HL-60 (cell line): ENCODE measurements around the gene PCDHA11.

ENCODE experiments used
- DNase-seq, 2 experiments: peaks; one replicate each; pipeline ENCODE4 v3.0.0-alpha.2; 2010 to 2020; ENCODE audit warnings: low read depth in 1 of 2, low spot score in 1 of 2
- H3K27ac ChIP-seq: fragments of 250-450 bp; sonication (Bioruptor Pico); replicated peaks from 2 replicates; pipeline ENCODE4 v1.5.1; 2020; ENCODE audit warnings: mild to moderate bottlenecking, moderate library complexity
- H3K27me3 ChIP-seq: fragments of 250-450 bp; sonication (Bioruptor Pico); 2 replicates; pipeline ENCODE4 v1.5.1; 2021; ENCODE audit warnings: mild to moderate bottlenecking, moderate library complexity; ENCODE audit not compliant: insufficient read depth, poor library complexity, severe bottlenecking
- H3K4me3 ChIP-seq: replicated peaks from 2 replicates; pipeline ENCODE4 v1.5.1; 2011; ENCODE audit warnings: mild to moderate bottlenecking, control low read depth, low read length; ENCODE audit not compliant: insufficient read depth
- GABPA ChIP-seq: IDR thresholded peaks from 2 replicates; pipeline ENCODE4 v1.6.1; 2012; ENCODE audit warnings: low read depth
- POLR2AphosphoS5 ChIP-seq: IDR thresholded peaks from 2 replicates; pipeline ENCODE4 v1.6.1; 2012; ENCODE audit warnings: low read depth
- SPI1 ChIP-seq: IDR thresholded peaks from 2 replicates; pipeline ENCODE4 v1.6.1; 2012; ENCODE audit warnings: low read depth, mild to moderate bottlenecking, borderline replicate concordance
- TF ChIP-seq, protein P1 (sequence below): IDR thresholded peaks from one replicate; pipeline ENCODE4 v1.5.1; 2011; ENCODE audit warnings: low read length, control low read depth, inconsistent platforms; ENCODE audit not compliant: insufficient read depth
- TF ChIP-seq, protein P2 (sequence below): IDR thresholded peaks from 2 replicates; pipeline ENCODE4 v1.6.1; 2012; ENCODE audit warnings: low read depth; ENCODE audit not compliant: insufficient replicate concordance

PCDHA11 gene

GRCh38 chr5:140883927-140884697 lies 15.4 kb downstream of the PCDHA11 start:
- no peak overlapping the region for H3K4me3 ChIP-seq
- DNase-seq: no peak
- no peak overlapping the region for H3K27ac ChIP-seq
- no peak for TF ChIP-seq POLR2AphosphoS5
- H3K27me3 ChIP-seq: no peaks in the 10 kb centered on the region

GRCh38 chr5:140916325-140916724 lies 47.6 kb downstream of the PCDHA11 start:
- Histone ChIP-seq H3K27me3 (no peaks in the 10 kb centered on the region), H3K4me3 (no peak overlapping the region), H3K27ac (no peak overlapping the region)
- no peak for DNase-seq
- TF ChIP-seq, protein P1, sequence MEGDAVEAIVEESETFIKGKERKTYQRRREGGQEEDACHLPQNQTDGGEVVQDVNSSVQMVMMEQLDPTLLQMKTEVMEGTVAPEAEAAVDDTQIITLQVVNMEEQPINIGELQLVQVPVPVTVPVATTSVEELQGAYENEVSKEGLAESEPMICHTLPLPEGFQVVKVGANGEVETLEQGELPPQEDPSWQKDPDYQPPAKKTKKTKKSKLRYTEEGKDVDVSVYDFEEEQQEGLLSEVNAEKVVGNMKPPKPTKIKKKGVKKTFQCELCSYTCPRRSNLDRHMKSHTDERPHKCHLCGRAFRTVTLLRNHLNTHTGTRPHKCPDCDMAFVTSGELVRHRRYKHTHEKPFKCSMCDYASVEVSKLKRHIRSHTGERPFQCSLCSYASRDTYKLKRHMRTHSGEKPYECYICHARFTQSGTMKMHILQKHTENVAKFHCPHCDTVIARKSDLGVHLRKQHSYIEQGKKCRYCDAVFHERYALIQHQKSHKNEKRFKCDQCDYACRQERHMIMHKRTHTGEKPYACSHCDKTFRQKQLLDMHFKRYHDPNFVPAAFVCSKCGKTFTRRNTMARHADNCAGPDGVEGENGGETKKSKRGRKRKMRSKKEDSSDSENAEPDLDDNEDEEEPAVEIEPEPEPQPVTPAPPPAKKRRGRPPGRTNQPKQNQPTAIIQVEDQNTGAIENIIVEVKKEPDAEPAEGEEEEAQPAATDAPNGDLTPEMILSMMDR: no peak
- no peak for TF ChIP-seq POLR2AphosphoS5
- no peak for TF ChIP-seq GABPA
- TF ChIP-seq, protein P2, sequence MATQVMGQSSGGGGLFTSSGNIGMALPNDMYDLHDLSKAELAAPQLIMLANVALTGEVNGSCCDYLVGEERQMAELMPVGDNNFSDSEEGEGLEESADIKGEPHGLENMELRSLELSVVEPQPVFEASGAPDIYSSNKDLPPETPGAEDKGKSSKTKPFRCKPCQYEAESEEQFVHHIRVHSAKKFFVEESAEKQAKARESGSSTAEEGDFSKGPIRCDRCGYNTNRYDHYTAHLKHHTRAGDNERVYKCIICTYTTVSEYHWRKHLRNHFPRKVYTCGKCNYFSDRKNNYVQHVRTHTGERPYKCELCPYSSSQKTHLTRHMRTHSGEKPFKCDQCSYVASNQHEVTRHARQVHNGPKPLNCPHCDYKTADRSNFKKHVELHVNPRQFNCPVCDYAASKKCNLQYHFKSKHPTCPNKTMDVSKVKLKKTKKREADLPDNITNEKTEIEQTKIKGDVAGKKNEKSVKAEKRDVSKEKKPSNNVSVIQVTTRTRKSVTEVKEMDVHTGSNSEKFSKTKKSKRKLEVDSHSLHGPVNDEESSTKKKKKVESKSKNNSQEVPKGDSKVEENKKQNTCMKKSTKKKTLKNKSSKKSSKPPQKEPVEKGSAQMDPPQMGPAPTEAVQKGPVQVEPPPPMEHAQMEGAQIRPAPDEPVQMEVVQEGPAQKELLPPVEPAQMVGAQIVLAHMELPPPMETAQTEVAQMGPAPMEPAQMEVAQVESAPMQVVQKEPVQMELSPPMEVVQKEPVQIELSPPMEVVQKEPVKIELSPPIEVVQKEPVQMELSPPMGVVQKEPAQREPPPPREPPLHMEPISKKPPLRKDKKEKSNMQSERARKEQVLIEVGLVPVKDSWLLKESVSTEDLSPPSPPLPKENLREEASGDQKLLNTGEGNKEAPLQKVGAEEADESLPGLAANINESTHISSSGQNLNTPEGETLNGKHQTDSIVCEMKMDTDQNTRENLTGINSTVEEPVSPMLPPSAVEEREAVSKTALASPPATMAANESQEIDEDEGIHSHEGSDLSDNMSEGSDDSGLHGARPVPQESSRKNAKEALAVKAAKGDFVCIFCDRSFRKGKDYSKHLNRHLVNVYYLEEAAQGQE: no peak
- no peak for TF ChIP-seq SPI1
